ENCODE measurements around the gene ZNF462. TPM values are rescaled to one million over a fixed set of nuclear protein-coding genes. Genes with fewer than 3 reads are reported as not detected.

ZNF462 gene
- total RNA-seq, 4 donors from 2014 or later, result 9.3 to 13.3 (median 11.4) TPM

- Histone ChIP-seq H3K27me3 (no peaks in the 10 kb centered on the region), H3K4me3 (no peak overlapping the region), H3K27ac (peak overlapping the region; percentile 48 to 90 (median 75)), H3K9me3 (no peaks in the 10 kb centered on the region), H3K36me3 (no peaks in the 10 kb centered on the region), H3K4me1 (peaks cover 67 to 83% of the 10 kb centered on the region in 2 donors)
- no peak for TF ChIP-seq POLR2A (IDR thresholded peaks at IDR 0.05)
- no peak for TF ChIP-seq CTCF (IDR thresholded peaks at IDR 0.05 in 4 of 5, conservative IDR thresholded peaks at IDR 0.05 in 1 of 5)
- intact Hi-C loops (cut with DNase I; ENCODE audit: low total_unique reads), result loop anchor here (10.0 kb wide), 2 partner anchors 306 to 1174 kb away; partner anchors contain the start of gene TMEM38B
- in situ Hi-C loops (cut with MboI; ENCODE audit: low sequenced_read_pairs in 4 of 4), result loop anchor here in 1 of 4 donors (25.0 kb wide), 1 partner anchor 956 kb away; no protein-coding TSS in a partner anchor
- DNase-seq (peak in 1 of 2 donors; percentile 74), ATAC-seq (peak; percentile 11 to 73)
Observed at GRCh38 chr9:106868565-106868964, 5.6 kb downstream of the ZNF462 start.

GRCh38 chr9:106869028-106869427 lies 6.1 kb downstream of the ZNF462 start:
- Histone ChIP-seq H3K27ac (peak overlapping the region; percentile 48 to 90 (median 75)), H3K4me1 (peaks cover 69 to 88% of the 10 kb centered on the region in 2 donors), H3K9me3 (no peaks in the 10 kb centered on the region), H3K36me3 (no peaks in the 10 kb centered on the region), H3K27me3 (no peaks in the 10 kb centered on the region), H3K4me3 (no peak overlapping the region)
- DNase-seq, result no peak
- in situ Hi-C loops (cut with MboI; ENCODE audit: low sequenced_read_pairs in 4 of 4) (loop anchor here in 1 of 4 donors (25.0 kb wide), 1 partner anchor 957 kb away; no protein-coding TSS in a partner anchor), intact Hi-C loops (cut with DNase I; ENCODE audit: low total_unique reads) (loop anchor here (10.0 kb wide), 2 partner anchors 306 to 1174 kb away; partner anchors contain the start of gene TMEM38B)
- TF ChIP-seq CTCF (IDR thresholded peaks at IDR 0.05 in 4 of 5, conservative IDR thresholded peaks at IDR 0.05 in 1 of 5) (no peak), POLR2A (IDR thresholded peaks at IDR 0.05) (no peak)
- peak in 1 of 2 donors; percentile 73 for ATAC-seq

- no peak overlapping the region for H3K4me3 ChIP-seq
- no peaks in the 10 kb centered on the region for H3K9me3 ChIP-seq
- no peak for DNase-seq
- no peaks in the 10 kb centered on the region for H3K36me3 ChIP-seq
- intact Hi-C loops (cut with DNase I; ENCODE audit: low total_unique reads) (loop anchor here (10.0 kb wide), 2 partner anchors 305 to 1175 kb away; partner anchors contain the start of gene TMEM38B), in situ Hi-C loops (cut with MboI; ENCODE audit: low sequenced_read_pairs in 4 of 4) (loop anchor here in 1 of 4 donors (25.0 kb wide), 1 partner anchor 957 kb away; no protein-coding TSS in a partner anchor)
- H3K27me3 ChIP-seq, result no peaks in the 10 kb centered on the region
- peak in 1 of 2 donors; percentile 36 for ATAC-seq
- no peak for TF ChIP-seq CTCF (IDR thresholded peaks at IDR 0.05 in 4 of 5, conservative IDR thresholded peaks at IDR 0.05 in 1 of 5)
- no peak for TF ChIP-seq POLR2A (IDR thresholded peaks at IDR 0.05)
- H3K4me1 ChIP-seq, result peaks cover 72 to 90% of the 10 kb centered on the region in 2 donors
- H3K27ac ChIP-seq, result peak overlapping the region; percentile 48 to 90 (median 75)
Observed at GRCh38 chr9:106869458-106869857, 6.5 kb downstream of the ZNF462 start.

GRCh38 chr9:106872641-106873040 lies 9.7 kb downstream of the ZNF462 start:
- Histone ChIP-seq H3K36me3 (no peaks in the 10 kb centered on the region), H3K27ac (peak overlapping the region in 3 of 4 donors; percentile 4 to 88 (median 48)), H3K4me1 (peaks cover 93% of the 10 kb centered on the region in 2 donors), H3K27me3 (no peaks in the 10 kb centered on the region), H3K9me3 (no peaks in the 10 kb centered on the region), H3K4me3 (no peak overlapping the region)
- in situ Hi-C loops (cut with MboI; ENCODE audit: low sequenced_read_pairs in 4 of 4), result loop anchor here in 1 of 4 donors (25.0 kb wide), 1 partner anchor 960 kb away; no protein-coding TSS in a partner anchor
- intact Hi-C loops (cut with DNase I; ENCODE audit: low total_unique reads), result no loop called here
- ATAC-seq (no peak), DNase-seq (no peak)
- TF ChIP-seq CTCF (IDR thresholded peaks at IDR 0.05 in 4 of 5, conservative IDR thresholded peaks at IDR 0.05 in 1 of 5), result no peak
- no peak for TF ChIP-seq POLR2A (IDR thresholded peaks at IDR 0.05)

All from gastrocnemius medialis (tissue), 4 donors.